Activated CD8-positive, alpha-beta memory T cell treated with anti-CD3 and anti-CD28 coated beads for 48 hours (primary cell): ENCODE data around the gene TRAM1L1.

ENCODE experiments used
- DNase-seq, 3 experiments: peaks; one replicate each; pipeline ENCODE4 v3.0.0-alpha.2; 2020; ENCODE audit warnings: low read depth in 2 of 3, low spot score in 2 of 3

TRAM1L1 gene

GRCh38 chr4:117084866-117085701 is at the start of gene TRAM1L1:
Gene TRAM1L1 (minus strand): TSS chr4:117085576. CDS start chr4:117085393, 183 bp downstream.
- DNase-seq, result no peak

- no peak for DNase-seq
These were observed 49.0 kb upstream of the TRAM1L1 start for GRCh38 chr4:117134386-117134785.

GRCh38 chr4:117096886-117097285 is 11.5 kb upstream of the TRAM1L1 start:
- no peak for DNase-seq

DNA sequence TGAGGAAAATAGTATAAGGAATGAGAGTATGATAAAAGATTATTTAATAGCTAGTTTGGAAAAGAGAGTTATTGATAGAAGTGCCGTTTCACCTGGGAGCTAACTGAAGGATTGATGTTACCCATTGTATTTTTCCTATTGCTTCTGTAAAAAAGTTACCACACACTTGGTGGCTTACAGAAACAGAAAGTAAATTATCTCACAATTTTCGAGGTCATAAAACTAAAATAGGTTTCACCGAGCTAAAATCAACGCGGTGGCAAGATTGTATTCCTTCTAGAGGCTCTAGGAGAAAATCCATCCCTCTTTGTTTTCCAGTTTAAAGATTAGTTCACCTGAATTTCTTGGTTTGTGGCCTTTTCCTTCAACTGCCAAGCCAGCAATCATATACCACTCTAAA is 11.1 kb upstream of the TRAM1L1 start:
- no peak for DNase-seq

GRCh38 chr4:117093571-117093970 is 8.2 kb upstream of the TRAM1L1 start:
- DNase-seq, result no peak

GRCh38 chr4:117077760-117078159 is 7.6 kb downstream of the TRAM1L1 start:
- no peak for DNase-seq

- no peak for DNase-seq
These were observed 17.3 kb downstream of the TRAM1L1 start for GRCh38 chr4:117068120-117068519.

DNA sequence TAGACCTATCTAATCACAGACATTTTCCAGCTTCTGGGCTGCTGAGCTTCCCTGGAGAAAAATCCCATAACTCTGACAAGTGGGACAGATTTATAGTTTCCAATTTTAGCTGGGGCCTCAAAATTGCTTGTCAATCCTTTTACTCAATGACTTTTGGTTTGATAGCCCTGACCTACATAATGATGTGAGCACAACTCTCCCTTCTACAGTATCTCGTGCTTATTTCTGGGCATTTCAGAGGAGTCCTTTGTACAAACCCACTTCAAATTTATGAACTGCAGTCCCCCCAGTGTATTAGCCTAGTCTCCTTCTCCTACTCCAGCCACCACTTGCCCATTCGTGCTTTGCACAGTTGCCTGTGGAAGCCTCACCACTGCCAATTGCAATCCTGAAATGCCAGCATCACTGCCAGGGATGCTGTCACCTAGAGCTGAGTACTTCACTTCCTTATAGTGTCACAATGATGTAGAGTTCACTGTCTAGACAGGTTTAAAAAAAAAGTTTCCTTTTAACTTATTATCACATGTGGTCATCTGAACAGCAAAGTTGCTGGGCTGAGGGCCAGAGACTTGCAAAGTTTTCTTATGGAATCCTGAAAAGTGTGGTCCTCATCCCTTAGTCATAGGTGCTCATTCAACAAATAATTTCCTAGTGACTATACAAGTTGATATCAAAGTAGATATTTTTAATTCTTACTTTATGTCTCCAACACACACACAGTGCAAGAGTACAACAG is 21.2 kb downstream of the TRAM1L1 start:
- no peak for DNase-seq

GRCh38 chr4:117042962-117043361 is 42.4 kb downstream of the TRAM1L1 start:
- no peak for DNase-seq
